HG02852 (cell line): Measurements from ENCODE around the gene SCARB2.
A peak's percentile ranks its signal among the peaks of the same experiment; 100 is the strongest.

Experiments used
- ATAC-seq: cut with Tn5 transposase; IDR thresholded peaks from one replicate; pipeline ENCODE4 v1.9.1; 2021; ENCODE audit warnings: mild to moderate bottlenecking, moderate library complexity; ENCODE audit not compliant: unreplicated experiment

SCARB2 gene

GRCh38 chr4:76156635-76157034 is 57.0 kb downstream of the SCARB2 start:
- no peak for ATAC-seq

GRCh38 chr4:76155979-76156378 is 57.6 kb downstream of the SCARB2 start:
- no peak for ATAC-seq

- ATAC-seq: no peak
Measured at GRCh38 chr4:76153356-76153755, 60.3 kb downstream of the SCARB2 start.

- ATAC-seq: peak; percentile 98
Measured at GRCh38 chr4:76148142-76148865, 65.3 kb downstream of the SCARB2 start, which contains the start of gene NUP54. Gene NUP54, minus strand, starts transcription at chr4:76148397. Its CDS starts 23 bp downstream, at chr4:76148374.

- peak; percentile 35 for ATAC-seq
Measured at GRCh38 chr4:76147454-76148141, 66.0 kb downstream of the SCARB2 start.

GRCh38 chr4:76144546-76144945 is 69.1 kb downstream of the SCARB2 start:
- no peak for ATAC-seq

- ATAC-seq: no peak
Measured at GRCh38 chr4:76141241-76141640, 72.4 kb downstream of the SCARB2 start.

GRCh38 chr4:76127754-76128153 is 85.9 kb downstream of the SCARB2 start:
- ATAC-seq: no peak

GRCh38 chr4:76125816-76126215 is 87.8 kb downstream of the SCARB2 start:
- ATAC-seq: no peak

- no peak for ATAC-seq
Measured at GRCh38 chr4:76120199-76120598, 93.4 kb downstream of the SCARB2 start.

GRCh38 chr4:76117536-76117935 is 96.1 kb downstream of the SCARB2 start:
- ATAC-seq: no peak

GRCh38 chr4:76116821-76117220 is 96.8 kb downstream of the SCARB2 start:
- ATAC-seq: no peak
